Measurements from ENCODE around the gene ITPA. TPM values are rescaled to one million over a fixed set of nuclear protein-coding genes. Genes with fewer than 3 reads are reported as not detected.
A peak's percentile ranks its signal among the peaks of the same experiment; 100 is the strongest.

Gene ITPA
- total RNA-seq, result 10 to 100 TPM; 32.0 to 42.9 (median 35.7) TPM

DNA sequence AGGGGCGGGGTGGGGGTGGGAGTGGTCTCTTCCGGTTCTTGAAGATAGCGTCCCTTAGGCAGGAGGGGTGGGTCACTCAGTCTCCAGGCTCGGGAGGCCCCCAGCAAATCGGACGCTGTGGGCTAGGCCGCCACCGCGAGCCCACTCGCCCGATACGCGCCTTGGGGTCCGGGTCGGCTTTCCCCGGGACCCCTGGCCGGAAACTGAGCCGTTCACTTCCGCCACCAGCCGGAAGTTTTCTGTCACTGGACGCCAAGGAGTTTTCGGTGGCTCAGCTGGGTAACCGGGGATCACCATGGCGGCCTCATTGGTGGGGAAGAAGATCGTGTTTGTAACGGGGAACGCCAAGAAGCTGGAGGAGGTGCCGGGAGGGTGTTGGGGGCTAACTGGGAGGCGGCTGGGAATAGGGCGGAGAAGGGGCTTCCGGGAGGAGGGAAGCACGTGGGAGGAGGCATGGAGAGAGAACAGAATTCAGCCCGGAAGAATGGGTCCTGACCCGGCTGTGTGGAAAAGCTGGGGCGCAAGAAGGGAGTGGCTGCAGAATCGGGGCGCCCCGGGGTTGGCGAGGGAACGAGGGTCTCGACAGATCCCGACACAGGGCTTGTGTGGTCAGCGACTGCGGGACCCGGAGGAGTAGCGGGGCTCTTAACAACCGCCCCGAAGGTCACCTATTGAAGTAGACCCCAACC, at the start of gene ITPA:
ITPA (plus strand) TSS at position 242 of the 689 bp plus-strand sequence; CDS start at position 296, 54 bp downstream.
- DNase-seq (ENCODE audit: low spot score) (no peak), ATAC-seq (ENCODE audit: low FRiP score) (peak; percentile 24)
- TF ChIP-seq, protein P1, sequence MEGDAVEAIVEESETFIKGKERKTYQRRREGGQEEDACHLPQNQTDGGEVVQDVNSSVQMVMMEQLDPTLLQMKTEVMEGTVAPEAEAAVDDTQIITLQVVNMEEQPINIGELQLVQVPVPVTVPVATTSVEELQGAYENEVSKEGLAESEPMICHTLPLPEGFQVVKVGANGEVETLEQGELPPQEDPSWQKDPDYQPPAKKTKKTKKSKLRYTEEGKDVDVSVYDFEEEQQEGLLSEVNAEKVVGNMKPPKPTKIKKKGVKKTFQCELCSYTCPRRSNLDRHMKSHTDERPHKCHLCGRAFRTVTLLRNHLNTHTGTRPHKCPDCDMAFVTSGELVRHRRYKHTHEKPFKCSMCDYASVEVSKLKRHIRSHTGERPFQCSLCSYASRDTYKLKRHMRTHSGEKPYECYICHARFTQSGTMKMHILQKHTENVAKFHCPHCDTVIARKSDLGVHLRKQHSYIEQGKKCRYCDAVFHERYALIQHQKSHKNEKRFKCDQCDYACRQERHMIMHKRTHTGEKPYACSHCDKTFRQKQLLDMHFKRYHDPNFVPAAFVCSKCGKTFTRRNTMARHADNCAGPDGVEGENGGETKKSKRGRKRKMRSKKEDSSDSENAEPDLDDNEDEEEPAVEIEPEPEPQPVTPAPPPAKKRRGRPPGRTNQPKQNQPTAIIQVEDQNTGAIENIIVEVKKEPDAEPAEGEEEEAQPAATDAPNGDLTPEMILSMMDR (IDR thresholded peaks at IDR 0.05), result no peak

DNA sequence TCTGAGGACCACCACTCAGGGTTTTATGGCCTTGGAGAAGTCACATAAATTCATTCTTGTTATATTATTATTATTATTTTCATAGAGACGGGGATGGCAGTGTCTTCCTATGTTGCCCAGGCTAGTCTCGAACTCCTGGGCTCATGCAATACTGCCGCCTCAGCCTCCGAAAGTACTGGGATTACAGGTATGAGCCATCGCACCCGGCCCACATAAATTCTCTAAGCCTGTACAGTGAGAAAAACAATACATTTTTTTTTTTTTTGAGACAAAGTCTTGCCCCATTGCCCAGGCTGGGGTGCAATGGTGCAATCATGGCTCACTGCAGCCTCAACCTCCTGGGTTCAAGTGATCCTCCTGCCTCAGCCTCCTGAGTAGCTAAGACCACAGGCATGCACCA, 48.9 kb upstream of the ITPA start:
- ATAC-seq (ENCODE audit: low FRiP score) (no peak), DNase-seq (ENCODE audit: low spot score) (no peak)
- TF ChIP-seq, protein P1 (IDR thresholded peaks at IDR 0.05), result no peak

DNA sequence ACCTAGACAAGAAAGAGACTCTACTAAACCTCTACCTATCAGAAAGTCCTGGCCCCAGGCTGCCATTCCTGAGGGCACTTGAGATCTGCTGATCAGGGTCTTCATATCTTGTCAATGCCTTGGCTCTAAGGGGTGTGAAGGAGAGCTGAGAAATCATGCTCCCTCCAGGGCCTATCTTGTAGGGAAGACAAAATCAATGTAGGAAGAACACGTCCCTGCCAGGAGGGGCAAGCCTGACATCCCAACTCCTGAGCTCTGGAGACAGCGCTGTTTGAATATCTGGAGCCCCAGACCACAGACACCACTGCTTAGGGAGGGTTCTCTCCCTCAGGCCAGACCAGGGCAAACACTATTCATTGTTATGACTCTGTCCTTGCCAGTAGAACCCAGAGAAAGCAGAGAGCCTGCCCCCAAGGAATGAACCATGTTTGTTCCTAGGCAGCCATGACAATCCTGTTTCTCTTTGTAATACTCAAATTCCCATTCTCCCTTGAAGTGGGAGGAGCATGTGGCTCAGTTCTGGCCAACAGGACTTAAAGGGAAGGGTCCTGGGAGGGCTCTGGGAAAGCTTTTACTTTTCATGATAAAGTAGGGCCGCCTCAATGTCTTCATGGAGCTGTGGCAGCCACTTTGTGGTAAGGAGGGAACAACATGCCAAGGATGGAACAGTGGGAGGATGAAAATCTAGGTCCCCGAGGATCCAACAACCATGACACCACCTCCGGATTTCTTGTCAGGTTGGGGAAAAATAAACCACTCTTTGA, 47.8 kb upstream of the ITPA start:
- ATAC-seq (ENCODE audit: low FRiP score) (no peak), DNase-seq (ENCODE audit: low spot score) (no peak)
- TF ChIP-seq, protein P1 (IDR thresholded peaks at IDR 0.05), result no peak

DNA sequence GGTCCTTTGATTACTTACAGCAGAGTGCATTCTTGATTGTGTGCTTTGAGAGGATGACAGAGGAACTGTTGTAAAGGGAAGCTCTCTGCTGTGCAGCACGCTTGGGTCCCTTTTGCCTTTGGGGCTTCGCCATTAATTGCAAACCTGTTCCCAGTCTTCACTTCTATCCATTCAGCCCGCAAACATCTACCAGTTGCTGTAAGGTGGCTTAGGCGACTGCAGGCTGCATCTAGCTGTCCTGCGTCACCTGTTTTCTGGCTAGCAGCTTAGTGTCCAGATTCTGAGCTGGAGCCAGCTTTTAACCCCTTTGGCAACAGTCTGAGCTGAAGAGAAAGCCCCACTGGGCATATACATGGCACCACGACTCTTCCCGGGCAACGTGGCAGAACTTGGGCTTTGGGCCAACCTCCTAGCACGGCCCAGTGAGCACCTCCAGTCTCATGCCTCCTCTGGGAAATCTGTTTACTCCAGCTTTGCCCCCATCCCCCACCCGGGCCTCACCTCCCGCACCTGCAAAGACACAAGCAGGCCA, 47.2 kb upstream of the ITPA start:
- no peak for ATAC-seq (ENCODE audit: low FRiP score)
- TF ChIP-seq, protein P1 (IDR thresholded peaks at IDR 0.05), result no peak
- DNase-seq (ENCODE audit: low spot score), result no peak

DNA sequence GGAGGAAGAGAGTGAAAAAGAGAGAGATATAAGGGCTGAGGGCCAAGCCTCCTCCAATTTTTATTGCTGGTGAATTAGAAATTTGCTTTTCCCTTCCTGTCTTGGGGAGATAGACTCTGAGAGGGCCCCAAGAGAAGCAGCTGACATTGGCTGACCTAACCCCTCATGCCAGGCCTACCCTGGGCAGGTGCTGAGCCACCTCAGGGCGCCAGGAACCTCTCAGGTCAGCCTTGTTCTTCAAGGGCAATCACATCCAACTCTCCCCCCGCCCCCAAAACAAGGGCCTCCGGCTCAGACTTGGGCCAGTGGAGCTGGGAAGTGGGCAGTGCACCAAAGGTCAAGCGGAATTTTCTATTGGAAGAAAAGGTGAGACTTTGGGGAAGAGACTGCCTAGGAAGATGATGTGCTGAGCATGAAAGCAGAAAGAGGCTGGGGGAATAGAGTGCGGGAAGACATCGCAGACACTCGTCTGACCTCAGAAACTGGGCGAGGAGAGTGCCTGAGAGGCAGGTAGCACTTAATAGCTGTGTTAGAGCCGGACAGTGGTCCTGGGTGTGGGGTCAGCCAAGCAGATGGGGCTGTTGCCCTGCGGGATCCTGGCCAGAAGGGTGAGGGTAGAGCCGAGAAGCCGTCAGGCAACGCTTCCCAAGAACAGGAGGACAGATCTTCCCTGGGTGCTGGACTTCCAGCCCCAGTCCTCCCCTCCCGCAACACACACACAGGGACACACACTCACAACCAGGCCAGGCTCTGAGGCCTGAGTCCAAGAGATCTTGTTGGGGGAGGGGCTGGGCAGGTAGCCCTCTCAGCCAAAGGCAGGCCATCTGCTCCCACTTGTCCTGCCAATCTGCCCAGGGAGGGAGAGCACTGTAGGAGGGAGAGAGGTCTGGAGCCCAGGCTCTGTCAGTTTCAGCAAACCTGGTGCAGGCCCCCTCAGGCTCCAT, 45.9 kb upstream of the ITPA start:
- ATAC-seq (ENCODE audit: low FRiP score), result no peak
- TF ChIP-seq, protein P1 (IDR thresholded peaks at IDR 0.05), result no peak
- no peak for DNase-seq (ENCODE audit: low spot score)

DNA sequence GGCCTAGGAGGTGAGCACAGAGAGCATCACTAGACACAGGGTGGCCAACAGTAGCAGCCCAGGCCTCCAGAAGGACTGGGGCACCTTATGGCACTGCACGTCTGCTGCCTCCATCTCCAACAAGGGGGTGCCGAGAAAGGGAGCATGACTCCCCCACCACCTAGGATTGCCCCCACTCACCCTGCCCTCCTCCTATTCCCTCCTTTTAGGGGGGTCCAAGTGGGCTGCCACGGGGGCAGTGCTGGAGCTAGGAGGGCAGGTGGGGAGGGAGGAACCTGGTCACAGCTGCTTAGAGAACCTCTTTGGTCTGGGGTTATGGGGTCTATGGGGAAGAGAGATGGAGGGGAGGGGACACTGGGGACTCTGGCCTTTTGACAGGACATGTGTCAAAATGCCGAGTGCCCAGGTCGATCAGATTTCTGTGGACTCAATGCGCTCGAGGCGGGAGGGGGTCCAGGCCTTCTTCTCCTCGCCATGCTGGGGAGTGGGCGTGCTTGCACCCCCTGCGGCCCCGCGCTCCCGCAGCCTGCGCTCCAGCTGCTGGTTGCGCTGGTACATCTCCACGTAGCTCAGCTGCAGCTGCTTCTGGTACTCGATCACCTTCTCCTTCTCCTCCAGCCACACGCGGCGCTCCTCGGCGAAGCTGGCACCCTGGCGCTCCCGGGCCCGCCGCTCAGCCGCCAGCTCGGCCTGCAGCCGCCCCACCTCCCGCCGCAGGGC, 45.1 kb upstream of the ITPA start:
- no peak for ATAC-seq (ENCODE audit: low FRiP score)
- no peak for DNase-seq (ENCODE audit: low spot score)
- TF ChIP-seq, protein P1 (IDR thresholded peaks at IDR 0.05), result no peak
